Heart left ventricle (tissue), 16 donors: ENCODE data around the gene CASQ2. TPM values are rescaled to one million over a fixed set of nuclear protein-coding genes. Genes with fewer than 3 reads are reported as not detected.

ENCODE experiments used
- ATAC-seq, 4 donors: fragments of 200-7000 bp; cut with Tn5 transposase; one replicate each; pipeline ENCODE4 v1.9.1; 2020 to 2022; ENCODE audit warnings: moderate library complexity in 4 of 4, mild to moderate bottlenecking in 3 of 4, moderate number of reproducible peaks in 1 of 4
- DNase-seq, 5 donors: peaks; one replicate each; pipeline ENCODE4 v3.0.0-alpha.2; 2020
- H3K27ac ChIP-seq, 12 donors: fragments of 200-600 bp; sonication (generic) in 4 of 12; one replicate each; pipeline versions ENCODE4 v1.5.0 to v1.8.0; 2016 to 2022; ENCODE audit warnings: mild to moderate bottlenecking in 2 of 12
- H3K27me3 ChIP-seq, 9 donors: fragments of 200-600 bp; sonication (generic) in 2 of 9; one replicate each; pipeline versions ENCODE4 v1.5.1 to v1.8.0; 2016 to 2022; ENCODE audit warnings: mild to moderate bottlenecking in 3 of 9
- H3K36me3 ChIP-seq, 9 donors: fragments of 200-600 bp; sonication (generic) in 2 of 9; one replicate each; pipeline versions ENCODE4 v1.5.0 to v1.8.0; 2018 to 2022; ENCODE audit warnings: mild to moderate bottlenecking in 2 of 9
- H3K4me1 ChIP-seq, 12 donors: fragments of 200-600 bp; sonication (generic) in 4 of 12; one replicate each; pipeline versions ENCODE4 v1.5.0 to v1.8.0; 2016 to 2022; ENCODE audit warnings: mild to moderate bottlenecking in 3 of 12
- H3K4me3 ChIP-seq, 12 donors: fragments of 200-600 bp; sonication (generic) in 4 of 12; one replicate each; pipeline versions ENCODE4 v1.5.0 to v1.8.0; 2017 to 2022; ENCODE audit warnings: mild to moderate bottlenecking in 9 of 12, moderate library complexity in 4 of 12
- H3K9me3 ChIP-seq, 12 donors: fragments of 200-600 bp; sonication (generic) in 4 of 12; one replicate each; pipeline versions ENCODE4 v1.5.0 to v1.8.0; 2016 to 2022; ENCODE audit warnings: mild to moderate bottlenecking in 1 of 12
- POLR2A ChIP-seq, 2 donors: fragments of 450-650 bp; IDR thresholded peaks; one replicate each; pipeline ENCODE4 v1.6.1; 2017; ENCODE audit warnings: antibody characterized with exemption in 2 of 2, mild to moderate bottlenecking in 2 of 2, moderate library complexity in 2 of 2
- WGBS, 4 donors: extraction: QIAGEN DNeasy Blood & Tissue Kit in 2 of 4; methylation state at CpG; one replicate each; pipeline versions ENCODE4 v1.1.5 to v1.1.7; 2013 to 2018; 5-methylcytosine and 5-hydroxymethylcytosine counted together
- intact Hi-C, 10 donors: fragments of 100-400 bp; cut with DNase I; formaldehyde crosslinking; loops; one replicate each; pipeline versions ENCODE4 v1.11.1 to v1.14.2; 2022
- polyA plus RNA-seq, 2 donors: library from polyadenylated mRNA; stranded (reverse); fragments of 200-250 nt; gene quantifications; one replicate each; pipeline ENCODE4 v1.2.3, GENCODE V29; 2013
- total RNA-seq, 9 donors: library from RNA; depleted of rRNA in 2 of 9; stranded (reverse); fragments of >200 nt in 2 of 9; fragmentation: NEBNext Ultra II Directional in 3 of 9; extraction: Animal tissue kit (Norgen Biotek cat#: 25700) in 3 of 9; gene quantifications; one replicate each; pipeline versions ENCODE4 v1.1.0 to v1.2.4, GENCODE V29; 2016 to 2023
- TF ChIP-seq, protein P1 (sequence below), 12 donors: fragments of 200-600 bp; sonication (generic) in 4 of 12; IDR thresholded peaks; one replicate each; pipeline versions ENCODE4 v1.5.0 to v1.8.0; 2018 to 2022; ENCODE audit warnings: antibody characterized with exemption in 12 of 12, mild to moderate bottlenecking in 5 of 12
- donor health status: ischemic (EF 13 %, LVEDD 7.1; RV severe dilation, severe dysfunction).
- donor health status: healthy with polysubstance abuse.
- donor health status: DM: no; HTN: yes; CAD: no.
- donor health status: DM: no; HTN: no; CAD: no.
- donor health status: ischemic (EF 25% LVEDD 6.9; RV normal size, moderate dysfunction).
- donor health status: ischemic (EF 25% LVEDD 5.7; RV mildly dilated, moderate dysfunction).
- donor health status: healthy.
- donor health status: DM: yes; HTN: yes; CAD: no.
- donor health status: ischemic (EF 35%, LVEDD 5.7; RV mildly dilated, moderate dysfunction).
- donor health status: nonischemic (EF 11% LVEDD 7.7; RV severe dilation, severe dysfunction).
- donor health status: DM: yes; HTN: yes; CAD: no.
- donor health status: PGD.
- donor health status: ischemic (EF 29% LVEDD 5.4; RV normal size, mild dysfunction).
- donor health status: nonischemic (EF 23%, LVEDD 6.1; RV moderate dilation, normal function).

The CASQ2 gene
- total and polyA plus RNA-seq, 11 donors: 444 to 1,692 (median 895) TPM

DNA sequence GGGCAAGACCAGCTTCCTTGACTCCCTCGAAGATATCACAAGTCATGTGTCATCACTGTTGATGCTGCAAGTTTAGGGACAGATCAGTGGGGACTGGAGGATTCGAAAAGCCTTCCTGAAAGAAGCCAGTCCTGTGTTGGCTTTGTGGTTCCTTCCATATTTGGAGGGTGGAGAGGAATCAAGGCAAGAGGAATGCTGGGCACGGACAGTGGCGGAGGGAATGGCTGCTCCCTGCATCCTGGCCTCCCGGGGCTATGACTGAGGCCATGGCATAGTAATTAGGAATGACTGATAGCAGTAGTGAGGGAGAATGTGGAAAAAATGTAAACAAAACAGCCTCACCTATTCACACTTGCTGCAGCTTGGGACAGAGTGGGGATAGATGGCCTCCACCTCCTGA lies 90.4 kb downstream of the CASQ2 start:
- peak overlapping the region in 1 of 12 donors; percentile 69 for H3K27ac ChIP-seq
- TF ChIP-seq, protein P1, sequence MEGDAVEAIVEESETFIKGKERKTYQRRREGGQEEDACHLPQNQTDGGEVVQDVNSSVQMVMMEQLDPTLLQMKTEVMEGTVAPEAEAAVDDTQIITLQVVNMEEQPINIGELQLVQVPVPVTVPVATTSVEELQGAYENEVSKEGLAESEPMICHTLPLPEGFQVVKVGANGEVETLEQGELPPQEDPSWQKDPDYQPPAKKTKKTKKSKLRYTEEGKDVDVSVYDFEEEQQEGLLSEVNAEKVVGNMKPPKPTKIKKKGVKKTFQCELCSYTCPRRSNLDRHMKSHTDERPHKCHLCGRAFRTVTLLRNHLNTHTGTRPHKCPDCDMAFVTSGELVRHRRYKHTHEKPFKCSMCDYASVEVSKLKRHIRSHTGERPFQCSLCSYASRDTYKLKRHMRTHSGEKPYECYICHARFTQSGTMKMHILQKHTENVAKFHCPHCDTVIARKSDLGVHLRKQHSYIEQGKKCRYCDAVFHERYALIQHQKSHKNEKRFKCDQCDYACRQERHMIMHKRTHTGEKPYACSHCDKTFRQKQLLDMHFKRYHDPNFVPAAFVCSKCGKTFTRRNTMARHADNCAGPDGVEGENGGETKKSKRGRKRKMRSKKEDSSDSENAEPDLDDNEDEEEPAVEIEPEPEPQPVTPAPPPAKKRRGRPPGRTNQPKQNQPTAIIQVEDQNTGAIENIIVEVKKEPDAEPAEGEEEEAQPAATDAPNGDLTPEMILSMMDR (IDR thresholded peaks at IDR 0.05): no peak
- TF ChIP-seq POLR2A (IDR thresholded peaks at IDR 0.05): no peak
- no peaks in the 10 kb centered on the region for H3K27me3 ChIP-seq
- H3K4me3 ChIP-seq: no peak overlapping the region
- peaks cover 0 to 47% (median 24%) of the 10 kb centered on the region in 12 donors for H3K4me1 ChIP-seq
- DNase-seq (no peak), ATAC-seq (no peak)
- 72 to 79% (median 77%) methylated on average over 5 of the region's 5 CpGs for WGBS, 4 donors
- peaks cover 0 to 12% (median 0%) of the 10 kb centered on the region in 9 donors for H3K36me3 ChIP-seq
- H3K9me3 ChIP-seq: no peaks in the 10 kb centered on the region
- intact Hi-C loops: no loop called here

DNA sequence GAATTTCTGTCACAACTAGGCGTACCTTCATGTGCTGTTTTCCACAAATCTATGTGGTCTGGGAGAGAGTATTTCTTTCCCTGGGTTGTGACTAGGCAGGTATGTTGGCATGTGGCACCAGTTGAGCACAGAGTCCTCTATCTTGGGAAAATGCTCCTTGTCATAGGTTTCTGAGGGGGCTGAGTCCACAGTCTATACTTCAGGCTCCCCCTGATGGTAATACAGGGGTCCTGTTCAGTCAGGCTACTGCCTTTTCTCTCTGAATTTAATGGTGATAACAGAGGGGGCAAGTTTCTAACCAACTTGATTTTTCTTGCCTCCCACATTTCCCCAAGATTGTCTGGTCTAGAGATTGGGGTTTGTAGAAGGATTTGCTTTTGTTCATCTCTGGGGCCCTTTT lies 90.9 kb downstream of the CASQ2 start:
- no peak for ATAC-seq
- H3K4me1 ChIP-seq: peaks cover 0 to 53% (median 29%) of the 10 kb centered on the region in 12 donors

DNA sequence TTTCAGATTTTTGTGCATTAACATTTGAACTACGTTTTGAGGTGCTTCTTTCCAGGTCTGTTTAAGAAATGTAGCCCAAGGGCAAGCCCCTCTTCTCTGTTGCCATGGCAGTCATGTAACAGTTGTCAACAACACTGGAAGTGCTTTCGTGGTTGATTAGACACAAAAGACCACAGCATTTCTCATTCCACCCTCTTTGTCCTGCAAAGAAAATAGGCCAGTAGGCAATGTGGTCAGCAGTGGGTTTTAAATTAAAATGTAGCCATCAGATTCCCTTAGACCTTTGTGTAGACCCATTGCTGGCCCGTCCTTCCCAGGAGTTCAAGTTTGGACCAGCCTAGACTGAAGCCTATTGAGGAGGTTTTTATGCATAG lies 91.3 kb downstream of the CASQ2 start:
- peaks cover 0 to 3% (median 0%) of the 10 kb centered on the region in 9 donors for H3K36me3 ChIP-seq
- no peak overlapping the region for H3K4me3 ChIP-seq
- DNase-seq (no peak), ATAC-seq (no peak)
- no peak overlapping the region for H3K27ac ChIP-seq
- WGBS, 4 donors: 51 to 61% (median 59%) methylated on average over 3 of the region's 3 CpGs
- no peaks in the 10 kb centered on the region for H3K27me3 ChIP-seq
- intact Hi-C loops: loop anchor here in 1 of 10 donors (2.0 kb wide), 1 partner anchor 68 kb away; no protein-coding TSS in a partner anchor
- H3K9me3 ChIP-seq: no peaks in the 10 kb centered on the region
- no peak for TF ChIP-seq POLR2A (IDR thresholded peaks at IDR 0.05)
- TF ChIP-seq, protein P1 (IDR thresholded peaks at IDR 0.05): no peak
- peaks cover 0 to 57% (median 31%) of the 10 kb centered on the region in 12 donors for H3K4me1 ChIP-seq

More for the DNA sequence above, 90.9 kb downstream of the CASQ2 start:
- Histone ChIP-seq H3K4me3 (no peak overlapping the region), H3K27me3 (no peaks in the 10 kb centered on the region), H3K36me3 (peaks cover 0 to 6% (median 0%) of the 10 kb centered on the region in 9 donors), H3K9me3 (no peaks in the 10 kb centered on the region), H3K27ac (peak overlapping the region in 1 of 12 donors; percentile 69)
- DNase-seq: no peak
- TF ChIP-seq, protein P1 (IDR thresholded peaks at IDR 0.05): peak in 2 of 12 donors; percentile 12 to 31
- no peak for TF ChIP-seq POLR2A (IDR thresholded peaks at IDR 0.05)
- WGBS, 4 donors: 93 to 100% (median 97%) methylated on average over 1 of the region's 1 CpG
- intact Hi-C loops: loop anchor here in 1 of 10 donors (2.0 kb wide), 1 partner anchor 69 kb away; no protein-coding TSS in a partner anchor

DNA sequence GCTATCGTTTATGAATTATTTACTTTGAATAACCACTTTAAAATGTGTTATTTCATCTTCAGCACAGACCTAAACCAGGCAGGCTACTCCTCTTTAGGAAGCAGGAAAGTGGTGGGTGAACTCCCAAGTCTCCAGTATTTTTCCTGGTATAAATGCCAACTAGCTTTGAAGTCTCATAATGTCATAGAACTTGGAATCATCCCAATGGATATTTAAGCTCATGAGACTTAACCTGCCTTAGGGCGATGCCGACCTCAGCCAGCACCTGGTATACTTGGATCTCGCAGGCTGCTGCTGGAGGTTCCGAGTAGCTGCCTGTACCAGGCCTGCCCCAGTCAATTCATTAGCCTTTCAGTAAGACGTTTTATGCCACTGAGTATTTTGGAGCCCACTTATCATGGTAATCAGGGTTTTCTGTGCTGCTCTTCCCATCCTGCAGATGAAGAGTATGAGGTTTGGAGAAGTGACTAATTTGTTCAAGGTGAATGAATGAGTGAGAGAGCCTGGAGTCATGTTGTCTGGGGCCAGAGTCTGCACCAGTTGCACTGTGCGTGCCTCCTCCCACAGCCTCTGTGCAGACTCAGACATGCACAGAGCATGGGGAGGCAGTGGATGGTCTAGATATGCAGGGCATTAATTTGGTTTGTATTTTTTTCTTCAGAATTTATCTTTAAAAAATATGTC lies 91.9 kb downstream of the CASQ2 start:
- DNase-seq (no peak), ATAC-seq (no peak)
- H3K9me3 ChIP-seq: no peaks in the 10 kb centered on the region
- intact Hi-C loops: loop anchor here in 1 of 10 donors (2.0 kb wide), 1 partner anchor 68 kb away; no protein-coding TSS in a partner anchor
- peaks cover 0 to 62% (median 33%) of the 10 kb centered on the region in 12 donors for H3K4me1 ChIP-seq
- H3K27ac ChIP-seq: no peak overlapping the region
- H3K36me3 ChIP-seq: peaks cover 0 to 3% (median 0%) of the 10 kb centered on the region in 9 donors
- no peaks in the 10 kb centered on the region for H3K27me3 ChIP-seq
- 80 to 89% (median 85%) methylated on average over 7 of the region's 7 CpGs for WGBS, 4 donors
- TF ChIP-seq POLR2A (IDR thresholded peaks at IDR 0.05): no peak
- TF ChIP-seq, protein P1 (IDR thresholded peaks at IDR 0.05): no peak
- H3K4me3 ChIP-seq: no peak overlapping the region
